Endometrial microvascular endothelial cells (primary cell): ENCODE data around the gene CCDC134. TPM values are rescaled to one million over a fixed set of nuclear protein-coding genes. Genes with fewer than 3 reads are reported as not detected.

Source experiments
- in situ Hi-C: cut with HindIII; loops from 2 replicates; pipeline ENCODE4 v1.10.0; 2017; ENCODE audit warnings: low sequenced_read_pairs, low pct_unique_long_range_greater_than_20kb; ENCODE audit errors: inconsistent ontology term
- total RNA-seq: library from RNA; depleted of rRNA; stranded (reverse); fragments of >200 nt; gene quantifications from one replicate; pipeline ENCODE4 v1.2.3, GENCODE V29; 2015; ENCODE audit errors: inconsistent ontology term

Gene CCDC134
- total RNA-seq, 1 donor from 2014 or later = 15.1 TPM

- in situ Hi-C loops = no loop called here
Observed at GRCh38 chr22:41819257-41819656, 18.8 kb downstream of the CCDC134 start.

GRCh38 chr22:41820447-41820846 lies 20.0 kb downstream of the CCDC134 start:
- in situ Hi-C loops = no loop called here

GRCh38 chr22:41821471-41822316 lies 21.2 kb downstream of the CCDC134 start:
- in situ Hi-C loops = no loop called here

- in situ Hi-C loops = no loop called here
Observed at GRCh38 chr22:41822317-41823057, 22.0 kb downstream of the CCDC134 start.

- in situ Hi-C loops = no loop called here
Observed at GRCh38 chr22:41823797-41824196, 23.3 kb downstream of the CCDC134 start.

GRCh38 chr22:41825376-41825775 lies 24.9 kb downstream of the CCDC134 start:
- in situ Hi-C loops = no loop called here

GRCh38 chr22:41826021-41826420 lies 25.5 kb downstream of the CCDC134 start:
- in situ Hi-C loops = no loop called here

- in situ Hi-C loops = no loop called here
Observed at GRCh38 chr22:41826430-41827383, 26.2 kb downstream of the CCDC134 start.

GRCh38 chr22:41827671-41828070 lies 27.2 kb downstream of the CCDC134 start:
- in situ Hi-C loops = no loop called here

- in situ Hi-C loops = no loop called here
Observed at GRCh38 chr22:41828516-41828915, 28.0 kb downstream of the CCDC134 start.

- in situ Hi-C loops = no loop called here
Observed at GRCh38 chr22:41830174-41830573, 29.7 kb downstream of the CCDC134 start.

GRCh38 chr22:41831383-41831782 lies 30.9 kb downstream of the CCDC134 start:
- in situ Hi-C loops = no loop called here

- in situ Hi-C loops = no loop called here
Observed at GRCh38 chr22:41831828-41832552, 31.5 kb downstream of the CCDC134 start.

GRCh38 chr22:41832553-41833368 lies 32.3 kb downstream of the CCDC134 start, which contains the start of gene SREBF2:
Gene SREBF2, plus strand, starts transcription at chr22:41833105. Its CDS starts 166 bp downstream, at chr22:41833271.
- in situ Hi-C loops = no loop called here

- in situ Hi-C loops = no loop called here
Observed at GRCh38 chr22:41833369-41834004, 33.0 kb downstream of the CCDC134 start.

GRCh38 chr22:41834005-41834944 lies 33.8 kb downstream of the CCDC134 start:
- in situ Hi-C loops = no loop called here
